Lung (tissue), 12 donors: ENCODE measurements around the gene CACNB1. TPM values are rescaled to one million over a fixed set of nuclear protein-coding genes. Genes with fewer than 3 reads are reported as not detected.
"Not testable (repeated sequence)": the region's sequence is repeated elsewhere in the genome, so short reads cannot be mapped to it uniquely, and the experiment has no call there.

Experiments used
- ATAC-seq: fragments of 200-7000 bp; cut with Tn5 transposase; one replicate; pipeline ENCODE4 v1.9.1; 2020; ENCODE audit warnings: moderate number of reproducible peaks; ENCODE audit not compliant: insufficient read depth, low FRiP score
- DNase-seq, 3 donors: peaks; one replicate each; pipeline ENCODE4 v3.0.0-alpha.2; 2013 to 2017
- H3K27ac ChIP-seq, 2 donors: one replicate each; pipeline ENCODE4 v1.5.1; 2013; ENCODE audit warnings: mild to moderate bottlenecking in 2 of 2, moderate library complexity in 2 of 2, control low read depth in 1 of 2, inconsistent platforms in 1 of 2, low read depth in 1 of 2, low read length in 1 of 2
- H3K27me3 ChIP-seq, 3 donors: one replicate each; pipeline ENCODE4 v1.5.1; 2013; ENCODE audit warnings: low read length in 2 of 3; ENCODE audit not compliant: control insufficient read depth in 3 of 3, insufficient read depth in 3 of 3
- H3K36me3 ChIP-seq, 4 donors: one replicate each; pipeline ENCODE4 v1.5.1; 2013; ENCODE audit warnings: low read length in 4 of 4, mild to moderate bottlenecking in 1 of 4, moderate library complexity in 1 of 4; ENCODE audit not compliant: control insufficient read depth in 4 of 4, insufficient read depth in 4 of 4
- H3K4me1 ChIP-seq, 5 donors: one replicate each; pipeline ENCODE4 v1.5.1; 2013; ENCODE audit warnings: low read length in 5 of 5, mild to moderate bottlenecking in 2 of 5, moderate library complexity in 1 of 5; ENCODE audit not compliant: control insufficient read depth in 5 of 5, insufficient read depth in 5 of 5
- H3K4me3 ChIP-seq: one replicate; pipeline ENCODE4 v1.5.1; 2013; ENCODE audit warnings: mild to moderate bottlenecking, control low read depth, moderate library complexity
- H3K9ac ChIP-seq, 2 donors: one replicate each; pipeline ENCODE4 v1.5.1; 2013; ENCODE audit warnings: low read length in 2 of 2, control low read depth in 1 of 2; ENCODE audit not compliant: insufficient read depth in 1 of 2
- H3K9me3 ChIP-seq, 4 donors: one replicate each; pipeline ENCODE4 v1.5.1; 2013; ENCODE audit warnings: low read length in 3 of 4, mild to moderate bottlenecking in 1 of 4, moderate library complexity in 1 of 4; ENCODE audit not compliant: control insufficient read depth in 4 of 4, insufficient read depth in 3 of 4
- CTCF ChIP-seq: IDR thresholded peaks from 2 replicates; pipeline ENCODE4 v1.5.1; 2012; ENCODE audit warnings: mild to moderate bottlenecking; ENCODE audit errors: control extremely low read depth, extremely low read depth
- WGBS, 2 donors: extraction: QIAGEN DNeasy Blood & Tissue Kit; methylation state at CpG; one replicate each; pipeline ENCODE4 v1.1.7; 2013; 5-methylcytosine and 5-hydroxymethylcytosine counted together
- polyA plus RNA-seq, 2 donors: library from polyadenylated mRNA; stranded (reverse); fragments of 200-250 nt; gene quantifications; one replicate each; pipeline ENCODE4 v1.2.1, GENCODE V29; 2013
- total RNA-seq, 2 donors: library from RNA; depleted of rRNA in 1 of 2; stranded (reverse); fragments of >200 nt in 1 of 2; gene quantifications; one replicate each; pipeline ENCODE4 v1.2.1, GENCODE V29; 2014 to 2021
- donor health status: control.
- donor health status: control.
- donor health status: Bipolar disorder and iron deficiency.
- donor health status: healthy.
- donor health status: DM: yes; HTN: yes; CAD: no.

The CACNB1 gene
- total and polyA plus RNA-seq, 4 donors = 6.8 to 49.6 (median 21.7) TPM

- 93% methylated on average over 3 of the region's 3 CpGs for WGBS, 2 donors
- H3K9ac ChIP-seq = no peak overlapping the region
- DNase-seq = no peak
- H3K36me3 ChIP-seq = no peaks in the 10 kb centered on the region
- no peak overlapping the region for H3K4me3 ChIP-seq
- H3K27ac ChIP-seq = no peak overlapping the region
- no peaks in the 10 kb centered on the region for H3K9me3 ChIP-seq
- no peak for TF ChIP-seq CTCF
- H3K4me1 ChIP-seq = peaks cover 0 to 14% (median 0%) of the 10 kb centered on the region in 5 donors
- ATAC-seq = no peak
- no peaks in the 10 kb centered on the region for H3K27me3 ChIP-seq
These were observed 67.3 kb downstream of the CACNB1 start for GRCh38 chr17:39130205-39130604.

GRCh38 chr17:39129544-39129943 lies 67.9 kb downstream of the CACNB1 start:
- H3K27ac ChIP-seq, H3K27me3 ChIP-seq, H3K9me3 ChIP-seq, DNase-seq, H3K4me3 ChIP-seq, H3K9ac ChIP-seq, ATAC-seq, H3K36me3 ChIP-seq: not testable (repeated sequence)
- H3K4me1 ChIP-seq = peaks cover 0 to 14% (median 0%) of the 10 kb centered on the region in 5 donors
- WGBS, 2 donors = 81 to 88% methylated on average over 6 of the region's 6 CpGs

- no peaks in the 10 kb centered on the region for H3K36me3 ChIP-seq
These were observed 71.0 kb downstream of the CACNB1 start for GRCh38 chr17:39126436-39126835.

More at GRCh38 chr17:39126436-39126835, 71.0 kb downstream of the CACNB1 start:
- Histone ChIP-seq H3K4me3 (no peak overlapping the region), H3K27ac (no peak overlapping the region), H3K9me3 (no peaks in the 10 kb centered on the region), H3K9ac (no peak overlapping the region), H3K27me3 (no peaks in the 10 kb centered on the region), H3K4me1 (peaks cover 0 to 10% (median 0%) of the 10 kb centered on the region in 5 donors)
- 68 to 82% methylated on average over 6 of the region's 6 CpGs for WGBS, 2 donors
- no peak for TF ChIP-seq CTCF
- DNase-seq = peak; percentile 52 to 87 (median 74)
- no peak for ATAC-seq
